ENCODE measurements around the gene PIEZO1.

GRCh38 chr16:88807626-88808453, 22.8 kb upstream of the PIEZO1 start:
- TF ChIP-seq CTCF (IDR thresholded peaks at IDR 0.05) (no peak), EZH2 (IDR thresholded peaks at IDR 0.05; ENCODE audit: borderline replicate concordance, insufficient read depth, low read depth, low read length, poor library complexity, severe bottlenecking) (no peak)

All from B cell (primary cell).